Measurements from ENCODE around the gene STARD3.

Gene STARD3

GRCh38 chr17:39661744-39662541 lies 25.0 kb downstream of the STARD3 start:
- DNase-seq, result no peak

GRCh38 chr17:39662551-39663339 lies 25.8 kb downstream of the STARD3 start:
- DNase-seq, result no peak

DNA sequence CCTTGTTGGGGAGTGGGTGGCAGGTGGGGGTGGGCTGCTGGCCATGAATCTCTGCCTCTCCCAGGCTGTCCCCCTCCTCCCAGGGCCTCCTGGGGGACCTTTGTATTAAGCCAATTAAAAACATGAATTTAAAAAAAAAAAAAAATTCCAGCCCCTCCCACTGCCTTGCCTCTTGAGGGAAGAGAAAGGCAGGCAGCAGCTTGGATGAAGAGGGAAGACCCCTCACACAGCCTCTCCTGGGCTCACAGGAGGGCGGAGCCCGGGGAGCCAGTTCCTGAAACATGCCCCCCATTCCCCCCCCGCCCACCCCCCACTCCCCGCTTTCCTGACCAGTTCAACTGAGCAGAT lies 26.4 kb downstream of the STARD3 start:
- no peak for DNase-seq

GRCh38 chr17:39663688-39664580 lies 27.0 kb downstream of the STARD3 start:
- no peak for DNase-seq

DNA sequence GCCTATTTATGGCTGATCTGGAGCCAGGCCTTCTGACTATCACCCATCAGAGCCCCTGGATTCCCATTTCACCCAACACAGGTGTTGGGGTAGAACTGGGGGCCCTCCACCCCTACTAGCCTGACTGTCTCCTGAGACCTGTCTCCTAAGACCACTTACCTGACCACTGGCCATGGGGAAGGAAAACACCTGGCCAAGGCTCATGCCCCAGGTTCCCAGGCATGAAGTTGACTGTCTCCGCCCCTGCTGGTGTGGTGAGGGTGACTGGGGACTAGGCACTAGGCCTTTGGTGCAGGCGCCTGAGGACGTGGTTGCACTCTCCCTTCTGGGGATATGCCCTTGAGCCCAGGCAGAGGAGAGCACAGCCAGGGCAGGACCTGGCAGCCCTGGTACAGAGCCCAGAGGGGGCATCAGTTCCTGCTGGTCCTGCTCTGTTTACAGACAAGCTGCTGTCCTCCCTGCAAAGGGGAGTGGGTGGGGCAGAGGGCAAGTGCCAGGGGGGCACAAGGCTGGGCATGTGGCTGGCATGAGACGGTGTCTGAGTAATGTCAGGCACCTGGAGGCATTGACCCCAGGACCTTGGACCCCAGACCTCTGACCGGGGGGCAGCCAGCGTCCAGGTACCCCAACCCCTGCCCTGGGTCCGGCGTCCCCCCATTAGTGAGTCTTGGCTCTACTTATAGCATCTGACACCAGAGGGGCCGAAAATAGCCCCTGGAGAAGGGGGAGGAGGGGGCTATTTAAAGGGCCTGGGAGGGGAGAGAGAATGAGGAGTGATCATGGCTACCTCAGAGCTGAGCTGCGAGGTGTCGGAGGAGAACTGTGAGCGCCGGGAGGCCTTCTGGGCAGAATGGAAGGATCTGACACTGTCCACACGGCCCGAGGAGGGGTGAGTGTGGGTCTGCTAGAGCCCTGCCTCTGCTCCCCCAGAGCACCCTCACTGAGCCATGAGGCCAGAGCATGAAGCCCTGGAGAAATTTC lies 27.9 kb downstream of the STARD3 start, which contains the start of gene TCAP:
TCAP (plus strand) TSS at position 769 of the 981 bp plus-strand sequence; CDS start at position 780, 11 bp downstream.
- no peak for DNase-seq

- DNase-seq, result no peak
Measured at GRCh38 chr17:39665642-39666224, 28.8 kb downstream of the STARD3 start.

- no peak for DNase-seq
Measured at GRCh38 chr17:39666231-39666600, 29.3 kb downstream of the STARD3 start.

- no peak for DNase-seq
Measured at GRCh38 chr17:39666601-39667261, 29.8 kb downstream of the STARD3 start.

DNA sequence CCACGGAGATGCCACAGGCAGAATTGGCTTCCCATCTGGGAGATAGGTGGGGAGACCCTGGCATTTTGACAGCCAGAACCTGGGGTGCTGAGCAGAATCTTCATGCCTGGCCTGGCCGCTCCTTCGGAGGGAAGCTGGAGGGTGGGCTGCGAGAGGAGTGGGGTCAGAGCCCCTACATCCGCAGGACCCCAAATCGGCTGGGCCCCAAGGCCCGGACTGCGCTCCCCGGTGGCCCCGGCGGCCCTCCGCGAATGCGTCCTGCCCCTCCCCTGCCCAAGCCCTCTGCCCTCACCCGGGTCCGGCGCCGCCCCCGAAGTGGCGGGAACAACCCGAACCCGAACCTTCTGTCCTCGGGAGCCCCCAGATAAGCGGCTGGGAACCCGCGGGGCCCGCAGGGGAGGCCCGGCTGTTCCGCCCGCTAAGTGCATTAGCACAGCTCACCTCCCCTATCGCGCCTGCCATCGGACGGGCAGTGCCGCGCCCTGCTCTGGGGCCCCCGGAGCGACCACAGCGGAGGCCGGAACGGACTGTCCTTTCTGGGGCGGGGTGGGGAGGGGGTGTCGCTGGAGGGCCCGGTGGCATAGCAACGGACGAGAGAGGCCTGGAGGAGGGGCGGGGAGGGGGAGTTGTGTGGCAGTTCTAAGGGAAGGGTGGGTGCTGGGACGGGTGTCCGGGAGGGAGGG lies 30.5 kb downstream of the STARD3 start:
- no peak for DNase-seq

GRCh38 chr17:39667945-39668924 lies 31.3 kb downstream of the STARD3 start, which contains the start of gene PNMT:
Gene PNMT, plus strand, starts transcription at chr17:39668453. Its CDS starts 23 bp downstream, at chr17:39668476.
- no peak for DNase-seq

GRCh38 chr17:39669897-39670735 lies 33.2 kb downstream of the STARD3 start:
- DNase-seq, result no peak

- DNase-seq, result no peak
Measured at GRCh38 chr17:39670746-39671145, 33.8 kb downstream of the STARD3 start.

DNA sequence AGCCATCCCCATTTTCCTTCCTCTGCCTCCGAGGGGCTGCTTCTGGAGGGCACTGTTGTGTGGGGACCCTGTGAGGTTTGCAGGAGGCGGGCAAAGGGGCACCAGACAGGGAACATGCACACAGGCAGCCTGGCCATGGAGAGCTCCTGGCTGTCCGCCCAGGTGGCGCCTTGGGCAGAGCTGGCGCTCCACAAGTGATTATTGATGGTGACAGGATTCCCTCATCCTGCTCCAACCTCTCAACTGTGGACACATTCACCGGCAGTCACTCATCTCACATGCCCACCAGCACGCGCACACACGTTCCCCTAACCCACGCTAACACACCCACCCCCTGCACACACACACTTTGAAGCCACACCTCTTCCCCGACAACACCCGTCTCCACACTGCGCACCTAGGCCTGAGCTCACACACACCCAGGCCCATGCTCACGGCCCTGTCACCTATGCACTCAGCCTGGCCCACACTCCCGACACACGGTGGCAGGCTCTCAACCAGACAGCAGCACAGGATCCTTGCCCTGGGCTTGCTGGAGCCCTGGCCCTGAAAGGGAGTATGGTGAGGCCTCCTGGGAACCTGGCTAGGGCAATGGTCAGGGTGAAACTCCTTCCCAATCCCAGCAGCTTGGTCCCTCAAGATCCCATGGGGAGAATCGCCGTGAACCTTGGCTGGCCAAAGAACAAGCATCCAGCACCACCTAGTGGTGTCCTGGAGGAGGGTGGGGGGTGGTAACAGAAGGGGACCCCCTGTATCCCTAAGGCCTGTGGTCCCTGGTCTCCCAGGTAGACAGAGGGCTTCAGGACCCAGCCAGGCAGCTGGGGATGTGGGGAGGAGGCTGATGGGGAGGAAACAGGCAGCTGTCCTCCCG lies 34.9 kb downstream of the STARD3 start:
- no peak for DNase-seq

DNA sequence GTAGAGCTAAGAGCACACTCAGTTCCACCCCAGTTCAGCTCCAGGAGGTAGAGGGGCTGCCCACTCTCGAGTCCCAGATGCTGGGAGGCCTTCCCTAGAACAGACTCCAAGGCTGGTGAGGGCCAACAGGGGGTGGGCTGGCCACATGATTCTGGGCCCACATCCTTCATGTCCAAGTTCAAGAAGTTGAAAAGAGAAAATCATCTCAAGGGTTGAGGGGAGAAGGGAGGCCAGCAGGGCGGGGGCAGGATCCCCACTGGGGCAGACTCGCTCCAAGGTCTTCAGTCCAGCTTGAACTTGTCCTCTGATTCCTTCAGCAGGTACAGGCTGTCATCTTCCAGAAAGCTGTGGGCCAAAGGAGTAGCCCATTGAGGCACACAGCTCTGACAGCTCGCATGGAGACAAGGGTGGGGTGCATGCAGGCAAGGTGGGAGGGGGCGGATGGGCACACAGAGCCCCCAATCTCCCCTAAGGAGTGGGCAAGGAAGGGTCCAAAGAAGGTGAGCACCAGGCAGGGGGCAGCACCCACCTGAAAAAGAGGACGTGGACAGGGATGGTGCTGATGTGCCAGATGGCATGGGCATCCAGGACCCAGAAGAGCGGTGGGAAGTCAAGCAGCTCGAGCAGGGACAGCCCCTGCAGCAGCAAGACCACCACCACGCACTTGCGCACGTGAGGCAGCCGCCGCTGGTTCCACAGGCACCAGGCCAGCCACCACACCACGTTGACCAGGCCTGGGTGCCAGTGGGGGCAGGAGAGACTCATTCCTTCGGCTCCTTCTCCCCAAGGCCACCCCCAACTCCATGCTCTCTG lies 35.8 kb downstream of the STARD3 start:
- DNase-seq, result no peak

- DNase-seq, result no peak
Measured at GRCh38 chr17:39673335-39674081, 36.6 kb downstream of the STARD3 start.
